K562 treated with DMSO at 1 percent for 12 hours (cell line): ENCODE measurements around the gene FAM107B. TPM values are rescaled to one million over a fixed set of nuclear protein-coding genes. Genes with fewer than 3 reads are reported as not detected.

Experiments
- total RNA-seq: library from RNA; unstranded; fragments of 300-600 nt; gene quantifications from 2 replicates; pipeline ENCODE4 v1.2.3, GENCODE V29; 2022; ENCODE audit not compliant: insufficient read depth

FAM107B gene
- total RNA-seq, result 3.6 and 8.0 TPM in 2 replicates

GRCh38 chr10:14774797-14775196 is at the start of gene FAM107B:
TSS of gene FAM107B (minus strand) at chr10:14774897. CDS start at chr10:14774663, 234 bp downstream.

Other genes starting within 250 kb of the FAM107B start
- 1.9 and 5.0 TPM in 2 replicates for gene CDNF, start 63.1 kb upstream of the FAM107B start, total RNA-seq
- 19.1 and 26.1 TPM in 2 replicates for gene HSPA14, start 63.4 kb upstream of the FAM107B start, total RNA-seq
- 4.5 and 18.9 TPM in 2 replicates for gene MSANTD7, start 63.4 kb upstream of the FAM107B start, total RNA-seq
- gene SUV39H2, start 104.0 kb upstream of the FAM107B start, total RNA-seq, result 11.1 and 19.8 TPM in 2 replicates
- gene DCLRE1C, start 179.2 kb upstream of the FAM107B start, total RNA-seq, result 4.3 and 13.7 TPM in 2 replicates
- gene MEIG1, start 184.5 kb upstream of the FAM107B start, total RNA-seq, result not detected in 2 replicates